IPS-18a (cell line): ENCODE data around the gene RBMS1.

Experiments used
- H3K27ac ChIP-seq: one replicate; pipeline ENCODE4 v1.5.1; 2013; ENCODE audit warnings: low read length
- H3K27me3 ChIP-seq: one replicate; pipeline ENCODE4 v1.6.1; 2013; ENCODE audit warnings: mild to moderate bottlenecking, low read length; ENCODE audit not compliant: control insufficient read depth, insufficient read depth
- H3K36me3 ChIP-seq: one replicate; pipeline ENCODE4 v1.6.1; 2013; ENCODE audit warnings: low read depth, low read length; ENCODE audit not compliant: control insufficient read depth
- H3K4me1 ChIP-seq: one replicate; pipeline ENCODE4 v1.6.1; 2013; ENCODE audit warnings: low read depth, low read length; ENCODE audit not compliant: control insufficient read depth
- H3K4me3 ChIP-seq: one replicate; pipeline ENCODE4 v1.5.1; 2013; ENCODE audit warnings: low read length
- H3K9ac ChIP-seq: one replicate; pipeline ENCODE4 v1.6.1; 2013; ENCODE audit warnings: mild to moderate bottlenecking, low read length, moderate library complexity
- H3K9me3 ChIP-seq: one replicate; pipeline ENCODE4 v1.6.1; 2013; ENCODE audit warnings: low read depth, low read length; ENCODE audit not compliant: control insufficient read depth

RBMS1 gene

DNA sequence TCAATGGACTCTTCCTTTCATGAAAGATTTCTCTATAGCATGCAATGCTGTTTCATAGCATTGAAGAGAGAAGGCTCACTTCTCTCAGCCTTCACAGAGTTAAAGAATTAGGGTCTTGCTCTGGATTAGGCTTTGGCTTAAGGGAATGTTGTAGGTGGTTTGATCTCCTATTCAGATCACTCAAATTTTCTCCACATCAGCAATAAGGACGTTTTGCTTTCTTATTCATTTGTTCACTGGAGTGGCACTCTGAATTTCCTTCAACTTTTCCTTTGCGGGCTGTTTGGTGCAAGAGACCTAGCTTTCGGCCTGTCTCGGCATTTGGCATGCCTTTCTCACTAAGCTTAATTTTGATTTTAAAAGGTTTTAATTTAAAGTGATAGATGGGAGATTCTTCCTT is 131.6 kb downstream of the RBMS1 start:
- Histone ChIP-seq H3K27me3 (no peaks in the 10 kb centered on the region), H3K27ac (no peak overlapping the region), H3K9me3 (no peaks in the 10 kb centered on the region), H3K9ac (no peak overlapping the region), H3K4me1 (peaks cover 20% of the 10 kb centered on the region), H3K4me3 (no peak overlapping the region), H3K36me3 (no peaks in the 10 kb centered on the region)

DNA sequence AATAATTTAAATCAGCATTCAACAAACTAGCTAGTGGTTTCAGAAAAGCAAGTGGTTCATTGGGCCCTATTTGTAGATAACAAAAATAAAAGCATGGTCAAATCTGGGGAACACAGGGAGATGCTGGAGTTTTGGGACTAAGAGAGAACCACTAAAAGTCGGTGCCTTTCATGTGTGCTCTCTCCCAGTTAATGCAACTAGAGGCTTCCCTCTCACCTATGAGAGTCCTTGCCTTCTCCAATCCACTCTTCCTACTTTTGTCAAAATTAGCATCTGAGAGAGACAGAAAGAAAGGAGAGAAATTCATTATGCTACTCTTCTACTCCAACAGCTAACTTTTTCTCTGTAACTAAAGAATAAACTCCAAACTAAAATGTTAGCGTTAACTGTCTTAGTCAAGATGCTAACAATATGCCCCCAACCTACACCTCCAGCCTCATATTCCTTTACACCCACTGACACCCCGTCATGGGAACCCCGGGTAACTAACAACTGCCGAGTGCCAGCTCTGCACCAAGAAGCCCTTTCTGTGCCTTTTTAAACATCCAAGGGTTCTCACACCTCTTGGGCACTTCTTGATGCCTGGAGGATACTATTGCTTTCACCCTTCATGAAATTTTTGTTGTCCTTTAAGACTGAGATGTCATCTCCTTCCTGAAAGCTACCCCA is 133.4 kb downstream of the RBMS1 start:
- Histone ChIP-seq H3K36me3 (no peaks in the 10 kb centered on the region), H3K4me1 (peaks cover 13% of the 10 kb centered on the region), H3K4me3 (no peak overlapping the region), H3K9ac (no peak overlapping the region), H3K27ac (no peak overlapping the region), H3K27me3 (no peaks in the 10 kb centered on the region), H3K9me3 (no peaks in the 10 kb centered on the region)

- Histone ChIP-seq H3K4me3 (no peak overlapping the region), H3K9ac (no peak overlapping the region), H3K36me3 (no peaks in the 10 kb centered on the region), H3K9me3 (no peaks in the 10 kb centered on the region), H3K27me3 (no peaks in the 10 kb centered on the region), H3K27ac (no peak overlapping the region), H3K4me1 (peaks cover 13% of the 10 kb centered on the region)
Observed at GRCh38 chr2:160358046-160358445, 135.6 kb downstream of the RBMS1 start.

- Histone ChIP-seq H3K27ac (no peak overlapping the region), H3K9ac (no peak overlapping the region), H3K4me1 (peaks cover 13% of the 10 kb centered on the region), H3K36me3 (no peaks in the 10 kb centered on the region), H3K9me3 (no peaks in the 10 kb centered on the region), H3K4me3 (no peak overlapping the region), H3K27me3 (no peaks in the 10 kb centered on the region)
Observed at GRCh38 chr2:160356485-160356884, 137.1 kb downstream of the RBMS1 start.

DNA sequence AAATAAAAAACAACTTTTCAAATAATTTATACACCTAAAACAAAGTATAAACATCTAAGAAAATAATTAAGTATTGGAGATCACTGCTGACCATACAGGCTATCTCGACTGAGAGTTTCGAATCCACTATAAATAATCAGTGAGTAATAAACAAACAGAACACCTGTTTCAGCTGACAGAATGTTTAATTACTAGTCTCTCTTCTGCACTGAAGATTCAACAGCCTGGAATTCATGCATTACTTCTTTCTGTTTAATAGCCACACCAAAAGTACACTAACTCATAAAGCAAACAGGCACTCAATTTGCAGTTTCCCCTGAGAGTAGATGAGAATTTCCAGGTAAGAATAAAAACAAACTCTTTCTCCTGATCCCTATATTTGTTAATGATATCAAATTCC is 138.5 kb downstream of the RBMS1 start:
- Histone ChIP-seq H3K4me1 (peaks cover 8% of the 10 kb centered on the region), H3K27me3 (no peaks in the 10 kb centered on the region), H3K27ac (no peak overlapping the region), H3K36me3 (no peaks in the 10 kb centered on the region), H3K9ac (no peak overlapping the region), H3K4me3 (no peak overlapping the region), H3K9me3 (no peaks in the 10 kb centered on the region)

DNA sequence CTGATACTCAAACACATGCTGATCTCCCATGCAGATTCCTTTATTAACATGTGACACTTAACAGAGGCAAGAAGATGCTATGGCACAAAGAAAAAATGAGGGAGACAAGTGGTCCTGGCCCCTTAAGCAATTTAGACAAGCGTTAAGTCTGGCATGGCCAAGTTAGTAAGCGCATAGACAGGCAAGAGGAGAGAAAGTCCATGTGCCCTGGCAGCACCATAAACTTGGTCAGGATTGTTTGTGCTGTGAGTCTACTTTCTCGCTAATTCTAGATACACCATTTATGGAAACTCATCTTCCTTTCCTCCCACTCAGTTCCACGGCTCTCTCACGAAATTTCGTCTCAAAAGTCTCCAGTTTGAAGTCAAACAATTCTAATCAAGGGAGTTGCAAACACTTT is 138.9 kb downstream of the RBMS1 start:
- H3K9ac ChIP-seq = no peak overlapping the region
- peaks cover 7% of the 10 kb centered on the region for H3K4me1 ChIP-seq
- H3K27me3 ChIP-seq = no peaks in the 10 kb centered on the region
- no peaks in the 10 kb centered on the region for H3K9me3 ChIP-seq
- no peak overlapping the region for H3K27ac ChIP-seq
- H3K4me3 ChIP-seq = no peak overlapping the region
- H3K36me3 ChIP-seq = no peaks in the 10 kb centered on the region

DNA sequence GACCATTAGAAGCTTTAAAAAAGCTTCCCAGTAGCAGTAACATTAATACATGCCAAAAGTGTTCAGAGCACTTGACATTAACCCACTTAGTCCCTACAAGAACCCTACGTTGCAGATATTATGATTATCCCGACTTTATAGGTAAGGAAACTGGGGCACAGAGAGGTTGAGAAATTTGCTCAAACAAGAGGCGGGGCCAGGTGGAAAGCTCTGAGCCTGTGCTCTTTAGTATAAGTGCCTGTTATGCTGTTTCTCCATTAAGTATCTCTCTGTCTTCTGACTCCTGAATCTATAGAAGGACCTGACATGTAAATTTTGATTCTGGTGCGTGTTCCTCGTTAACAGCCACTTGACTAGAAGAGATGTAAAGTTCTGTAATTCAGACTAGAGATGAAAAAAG is 139.8 kb downstream of the RBMS1 start:
- Histone ChIP-seq H3K9me3 (no peaks in the 10 kb centered on the region), H3K4me1 (peaks cover under 1% of the 10 kb centered on the region), H3K27me3 (no peaks in the 10 kb centered on the region), H3K36me3 (no peaks in the 10 kb centered on the region), H3K4me3 (no peak overlapping the region), H3K9ac (no peak overlapping the region), H3K27ac (no peak overlapping the region)

- Histone ChIP-seq H3K9me3 (no peaks in the 10 kb centered on the region), H3K27ac (no peak overlapping the region), H3K36me3 (no peaks in the 10 kb centered on the region), H3K4me3 (no peak overlapping the region), H3K4me1 (no peaks in the 10 kb centered on the region), H3K9ac (no peak overlapping the region), H3K27me3 (no peaks in the 10 kb centered on the region)
Observed at GRCh38 chr2:160353166-160353565, 140.4 kb downstream of the RBMS1 start.

- Histone ChIP-seq H3K9me3 (no peaks in the 10 kb centered on the region), H3K27me3 (no peaks in the 10 kb centered on the region), H3K4me1 (no peaks in the 10 kb centered on the region), H3K9ac (no peak overlapping the region), H3K36me3 (no peaks in the 10 kb centered on the region), H3K4me3 (no peak overlapping the region), H3K27ac (no peak overlapping the region)
Observed at GRCh38 chr2:160352500-160352899, 141.1 kb downstream of the RBMS1 start.

GRCh38 chr2:160351956-160352355 is 141.7 kb downstream of the RBMS1 start:
- Histone ChIP-seq H3K9me3 (no peaks in the 10 kb centered on the region), H3K9ac (no peak overlapping the region), H3K27me3 (no peaks in the 10 kb centered on the region), H3K36me3 (no peaks in the 10 kb centered on the region), H3K4me1 (no peaks in the 10 kb centered on the region), H3K27ac (no peak overlapping the region), H3K4me3 (no peak overlapping the region)

DNA sequence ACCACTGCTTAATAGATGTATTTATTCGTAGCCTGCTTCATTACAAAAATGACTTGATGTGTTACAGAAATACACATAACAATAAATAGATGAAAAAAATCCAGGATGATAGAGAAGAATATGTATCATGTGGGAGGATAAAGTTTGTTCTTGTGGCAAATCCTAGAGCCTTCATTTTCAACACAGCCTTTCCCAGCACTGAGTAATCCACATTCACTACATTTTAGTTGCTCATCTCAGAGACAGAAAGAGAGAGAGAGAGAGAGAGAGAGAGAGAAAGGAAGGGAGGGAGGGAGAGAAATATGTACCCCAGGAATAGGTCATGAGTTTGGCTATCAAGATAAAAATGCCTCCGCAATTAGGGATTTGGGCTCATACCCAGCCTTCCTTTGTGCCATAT is 144.3 kb downstream of the RBMS1 start:
- H3K4me1 ChIP-seq = no peaks in the 10 kb centered on the region
- no peak overlapping the region for H3K9ac ChIP-seq
- no peak overlapping the region for H3K27ac ChIP-seq
- H3K9me3 ChIP-seq = no peaks in the 10 kb centered on the region
- no peaks in the 10 kb centered on the region for H3K27me3 ChIP-seq
- no peaks in the 10 kb centered on the region for H3K36me3 ChIP-seq
- no peak overlapping the region for H3K4me3 ChIP-seq

DNA sequence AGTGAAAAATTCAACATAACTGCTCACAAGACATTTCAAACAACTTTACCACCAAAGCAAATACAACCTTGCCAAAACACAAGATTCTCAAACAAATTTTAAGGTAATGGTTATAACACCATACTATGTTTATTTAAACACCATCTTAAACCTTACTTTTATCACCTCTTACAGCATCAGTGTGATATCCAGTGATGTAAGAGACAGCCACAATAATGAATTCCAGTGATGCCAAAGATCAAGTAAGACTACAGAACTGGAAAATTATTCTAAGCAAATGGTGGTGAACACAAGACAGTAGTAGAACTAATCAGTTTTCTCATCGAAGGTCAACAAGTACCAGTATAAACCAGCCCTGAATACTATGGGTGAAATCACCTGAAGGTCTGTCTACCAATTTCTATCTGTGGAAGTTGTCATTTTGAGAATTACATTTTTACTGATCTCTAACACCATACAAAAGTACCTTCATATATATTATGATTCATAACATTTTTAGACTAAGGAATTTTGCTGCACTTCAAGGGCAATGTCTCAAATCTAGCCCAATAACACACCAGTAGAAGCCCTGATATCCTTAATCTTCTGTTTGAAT is 146.2 kb downstream of the RBMS1 start:
- H3K4me3 ChIP-seq = no peak overlapping the region
- H3K9me3 ChIP-seq = no peaks in the 10 kb centered on the region
- no peak overlapping the region for H3K27ac ChIP-seq
- no peak overlapping the region for H3K9ac ChIP-seq
- no peaks in the 10 kb centered on the region for H3K27me3 ChIP-seq
- H3K4me1 ChIP-seq = no peaks in the 10 kb centered on the region
- no peaks in the 10 kb centered on the region for H3K36me3 ChIP-seq
